Measurements from ENCODE around the gene DUOXA2.
A peak's percentile ranks its signal among the peaks of the same experiment; 100 is the strongest.

The DUOXA2 gene

GRCh38 chr15:45156744-45157455, 42.8 kb downstream of the DUOXA2 start:
- DNase-seq (no peak), ATAC-seq (replicated peaks) (no peak)
- peak overlapping the region in 1 of 2 donors; percentile 33 for H3K27ac Mint-ChIP-seq
- peaks cover 3% of the 10 kb centered on the region for H3K36me3 Mint-ChIP-seq (ENCODE audit: insufficient read depth)
- H3K27me3 Mint-ChIP-seq: no peaks in the 10 kb centered on the region
- no peaks in the 10 kb centered on the region for H3K9me3 Mint-ChIP-seq
- H3K4me1 Mint-ChIP-seq (ENCODE audit: low read depth in 2 of 2): peaks cover 4 to 16% of the 10 kb centered on the region in 2 donors
- H3K4me3 Mint-ChIP-seq: no peak overlapping the region

GRCh38 chr15:45157974-45158373, 43.8 kb downstream of the DUOXA2 start:
- no peak for ATAC-seq (replicated peaks)
- Mint-ChIP-seq H3K27me3 (no peaks in the 10 kb centered on the region), H3K9me3 (no peaks in the 10 kb centered on the region), H3K27ac (peak overlapping the region in 1 of 2 donors; percentile 69), H3K4me3 (no peak overlapping the region), H3K36me3 (ENCODE audit: insufficient read depth) (peaks cover 3% of the 10 kb centered on the region), H3K4me1 (ENCODE audit: low read depth in 2 of 2) (peaks cover 5 to 17% of the 10 kb centered on the region in 2 donors)
- DNase-seq: no peak

- peaks cover 3% of the 10 kb centered on the region for H3K36me3 Mint-ChIP-seq (ENCODE audit: insufficient read depth)
- H3K4me3 Mint-ChIP-seq: no peak overlapping the region
- H3K27me3 Mint-ChIP-seq: no peaks in the 10 kb centered on the region
- DNase-seq: no peak
- H3K4me1 Mint-ChIP-seq (ENCODE audit: low read depth in 2 of 2): peaks cover 12 to 34% of the 10 kb centered on the region in 2 donors
- no peaks in the 10 kb centered on the region for H3K9me3 Mint-ChIP-seq
- ATAC-seq (replicated peaks): no peak
- H3K27ac Mint-ChIP-seq: peak overlapping the region in 1 of 2 donors; percentile 35
Observed at GRCh38 chr15:45161666-45162065, 47.5 kb downstream of the DUOXA2 start.

DNA sequence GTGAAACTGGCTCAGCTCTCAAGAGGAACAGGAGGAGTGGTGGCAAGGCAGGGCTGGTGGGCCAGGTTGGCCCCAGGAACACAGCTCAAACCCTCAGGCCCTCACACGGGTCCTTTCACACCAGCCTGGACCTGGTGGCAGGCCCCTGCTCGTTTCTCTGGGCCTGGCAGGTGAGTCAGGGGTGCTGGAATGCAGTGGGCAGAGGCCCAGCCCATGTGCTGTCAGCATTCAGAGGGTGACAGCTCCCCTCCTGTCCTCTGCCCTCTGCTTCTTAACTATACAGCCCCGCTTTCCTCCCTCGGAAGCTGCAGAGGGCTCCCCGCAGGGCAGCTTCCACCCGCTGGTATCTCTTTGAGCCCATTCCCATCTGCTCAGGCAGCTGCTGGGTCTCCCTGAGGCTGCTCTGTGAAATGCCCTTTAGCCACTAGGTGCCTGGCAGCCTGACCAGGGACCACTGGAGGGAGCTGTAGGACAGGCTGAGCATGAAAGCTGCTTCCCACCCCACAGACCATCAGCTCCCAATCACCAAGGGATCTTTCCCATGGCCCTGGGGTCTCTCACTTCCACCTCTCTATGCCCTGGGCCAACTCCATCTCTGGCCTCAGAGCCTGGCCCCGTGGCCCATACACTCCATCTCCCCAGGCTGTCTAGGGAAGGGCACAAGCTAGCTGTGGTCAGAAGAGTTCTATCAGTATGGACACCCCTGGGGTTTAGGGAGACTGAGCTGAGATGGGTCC, 48.8 kb downstream of the DUOXA2 start:
- peak; percentile 18 for ATAC-seq (replicated peaks)
- peak; percentile 45 to 58 (median 52) for DNase-seq
- H3K27me3 Mint-ChIP-seq: no peaks in the 10 kb centered on the region
- peaks cover 12 to 32% of the 10 kb centered on the region in 2 donors for H3K4me1 Mint-ChIP-seq (ENCODE audit: low read depth in 2 of 2)
- H3K27ac Mint-ChIP-seq: peak overlapping the region in 1 of 2 donors; percentile 53
- peaks cover 3% of the 10 kb centered on the region for H3K36me3 Mint-ChIP-seq (ENCODE audit: insufficient read depth)
- H3K4me3 Mint-ChIP-seq: no peak overlapping the region
- H3K9me3 Mint-ChIP-seq: no peaks in the 10 kb centered on the region

GRCh38 chr15:45163508-45163856, 49.4 kb downstream of the DUOXA2 start:
- H3K9me3 Mint-ChIP-seq: no peaks in the 10 kb centered on the region
- no peak overlapping the region for H3K4me3 Mint-ChIP-seq
- H3K27ac Mint-ChIP-seq: peak overlapping the region in 1 of 2 donors; percentile 33
- peaks cover 12 to 32% of the 10 kb centered on the region in 2 donors for H3K4me1 Mint-ChIP-seq (ENCODE audit: low read depth in 2 of 2)
- H3K36me3 Mint-ChIP-seq (ENCODE audit: insufficient read depth): peaks cover 3% of the 10 kb centered on the region
- no peak for DNase-seq
- H3K27me3 Mint-ChIP-seq: no peaks in the 10 kb centered on the region
- ATAC-seq (replicated peaks): no peak

GRCh38 chr15:45164914-45165313, 50.8 kb downstream of the DUOXA2 start:
- Mint-ChIP-seq H3K27me3 (no peaks in the 10 kb centered on the region), H3K36me3 (ENCODE audit: insufficient read depth) (peaks cover 3% of the 10 kb centered on the region), H3K27ac (peak overlapping the region; percentile 17 to 44), H3K9me3 (no peaks in the 10 kb centered on the region), H3K4me1 (ENCODE audit: low read depth in 2 of 2) (peaks cover 12 to 25% of the 10 kb centered on the region in 2 donors), H3K4me3 (peak overlapping the region; percentile 57 to 73)
- ATAC-seq (replicated peaks) (no peak), DNase-seq (no peak)

GRCh38 chr15:45165536-45165935, 51.4 kb downstream of the DUOXA2 start:
- Mint-ChIP-seq H3K4me1 (ENCODE audit: low read depth in 2 of 2) (peaks cover 12 to 23% of the 10 kb centered on the region in 2 donors), H3K36me3 (ENCODE audit: insufficient read depth) (no peaks in the 10 kb centered on the region), H3K27ac (peak overlapping the region; percentile 49 to 75), H3K4me3 (peak overlapping the region; percentile 57 to 73), H3K27me3 (no peaks in the 10 kb centered on the region), H3K9me3 (no peaks in the 10 kb centered on the region)
- ATAC-seq (replicated peaks): no peak
- DNase-seq: no peak

- Mint-ChIP-seq H3K27ac (peak overlapping the region; percentile 86 to 88), H3K9me3 (no peaks in the 10 kb centered on the region), H3K4me3 (peak overlapping the region; percentile 73 to 77), H3K36me3 (ENCODE audit: insufficient read depth) (no peaks in the 10 kb centered on the region), H3K4me1 (ENCODE audit: low read depth in 2 of 2) (peaks cover 8 to 19% of the 10 kb centered on the region in 2 donors), H3K27me3 (no peaks in the 10 kb centered on the region)
- ATAC-seq (replicated peaks): peak; percentile 94
- peak; percentile 73 to 79 (median 75) for DNase-seq
Observed at GRCh38 chr15:45166834-45167630, 52.9 kb downstream of the DUOXA2 start.

- peaks cover 8 to 19% of the 10 kb centered on the region in 2 donors for H3K4me1 Mint-ChIP-seq (ENCODE audit: low read depth in 2 of 2)
- H3K9me3 Mint-ChIP-seq: no peaks in the 10 kb centered on the region
- peak overlapping the region; percentile 73 to 77 for H3K4me3 Mint-ChIP-seq
- H3K27ac Mint-ChIP-seq: peak overlapping the region; percentile 86 to 88
- ATAC-seq (replicated peaks) (no peak), DNase-seq (no peak)
- H3K36me3 Mint-ChIP-seq (ENCODE audit: insufficient read depth): no peaks in the 10 kb centered on the region
- H3K27me3 Mint-ChIP-seq: no peaks in the 10 kb centered on the region
Observed at GRCh38 chr15:45167631-45168205, 53.6 kb downstream of the DUOXA2 start.
